ENCODE measurements around the gene ZNF415. TPM values are rescaled to one million over a fixed set of nuclear protein-coding genes. Genes with fewer than 3 reads are reported as not detected.
A peak's percentile ranks its signal among the peaks of the same experiment; 100 is the strongest.

Gene ZNF415
- polyA plus RNA-seq (2013, experiment 1 of 2): 8.1 TPM
- 8.0 TPM for polyA plus RNA-seq (2013, experiment 2 of 2)

DNA sequence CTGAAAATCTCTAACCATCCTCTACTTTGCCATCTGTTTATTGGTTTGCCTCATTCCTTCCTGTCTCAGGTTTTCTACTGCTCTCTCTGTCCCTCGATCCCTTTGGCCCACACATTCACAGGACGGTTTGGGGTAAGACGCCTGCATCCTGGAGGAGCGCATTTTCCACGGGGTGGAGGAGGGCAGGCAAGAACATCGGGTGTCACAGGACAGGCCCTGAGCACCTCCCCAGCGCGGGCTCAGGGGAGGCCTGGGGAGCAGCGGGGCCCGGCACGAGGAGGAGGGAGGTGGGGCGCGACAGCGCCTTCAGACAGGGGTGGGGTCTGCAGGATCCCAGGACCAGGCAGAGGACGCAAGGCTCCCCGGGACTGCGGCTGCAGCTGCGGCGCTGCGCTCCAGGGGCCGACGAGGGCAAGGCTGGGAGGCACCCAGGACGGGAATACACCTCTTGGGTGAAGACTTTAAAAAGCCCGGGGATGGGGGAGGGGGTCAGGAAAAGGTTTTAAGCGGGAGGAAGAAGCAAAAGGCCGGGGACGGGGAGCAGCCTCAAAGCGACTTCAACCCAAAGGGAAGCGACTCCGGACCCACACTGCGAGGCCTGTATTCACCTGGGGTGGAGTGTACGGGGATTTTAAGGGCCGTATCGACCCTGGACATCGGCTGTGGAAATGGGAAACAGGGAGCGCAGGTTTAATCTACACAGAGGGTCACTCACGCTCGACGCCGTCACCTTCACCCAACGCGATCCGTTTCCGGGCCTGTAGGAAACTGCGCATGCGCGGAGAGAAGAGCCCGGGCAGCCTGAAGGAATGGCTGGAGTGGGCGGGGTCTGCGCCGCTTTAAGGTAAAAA is at the start of gene ZNF415:
ZNF415 (minus strand) TSS at position 770 of the 851 bp plus-strand sequence. CDS start 10,234 bp downstream, outside the sequence.
- peak within 1 kb of the TSS; percentile 83 for H3K9ac ChIP-seq (ENCODE audit: low read length)
- DNase-seq: peak; percentile 89
- H2BK15ac ChIP-seq (replicated peaks; ENCODE audit: low read depth): no peak within 1 kb of the TSS
- no peak within 1 kb of the TSS for H2BK5ac ChIP-seq (ENCODE audit: low read length)
- no CpG with 5 or more reads among the region's 51 CpGs for WGBS (ENCODE audit: extremely low coverage, insufficient coverage, low lambda C conversion rate)
- H3K56ac ChIP-seq (ENCODE audit: low read length): peak within 1 kb of the TSS; percentile 91
- peak within 1 kb of the TSS; percentile 84 for H4K8ac ChIP-seq (ENCODE audit: low read depth, low read length)
- H3K27me3 ChIP-seq (ENCODE audit: insufficient read depth, low read length, poor library complexity): no peaks in the 10 kb centered on the region
- peaks cover 4% of the 10 kb centered on the region for H3K4me1 ChIP-seq (ENCODE audit: control insufficient read depth, low read depth, low read length)
- H3K36me3 ChIP-seq (ENCODE audit: control insufficient read depth, insufficient read depth, low read length): no peaks in the 10 kb centered on the region
- H3K4ac ChIP-seq (ENCODE audit: low read depth, low read length): no peak within 1 kb of the TSS
- no peak within 1 kb of the TSS for H3K27ac ChIP-seq (ENCODE audit: low read depth, low read length)
- H3K4me2 ChIP-seq (ENCODE audit: low read length): peak within 1 kb of the TSS; percentile 86
- no peaks in the 10 kb centered on the region for H3K79me1 ChIP-seq (ENCODE audit: low read length)
- H3K23ac ChIP-seq (ENCODE audit: low read length): no peak within 1 kb of the TSS
- no peak within 1 kb of the TSS for H4K5ac ChIP-seq (ENCODE audit: low read length)
- H2BK120ac ChIP-seq (ENCODE audit: low read depth, low read length): no peak within 1 kb of the TSS
- peak within 1 kb of the TSS; percentile 84 for H3K4me3 ChIP-seq (ENCODE audit: low read length)
- peak within 1 kb of the TSS; percentile 77 for H3K18ac ChIP-seq (ENCODE audit: low read length)
- H2AK5ac ChIP-seq (ENCODE audit: low read length): no peak within 1 kb of the TSS
- H3K79me2 ChIP-seq (ENCODE audit: control insufficient read depth, insufficient read depth, low read length): no peaks in the 10 kb centered on the region

DNA sequence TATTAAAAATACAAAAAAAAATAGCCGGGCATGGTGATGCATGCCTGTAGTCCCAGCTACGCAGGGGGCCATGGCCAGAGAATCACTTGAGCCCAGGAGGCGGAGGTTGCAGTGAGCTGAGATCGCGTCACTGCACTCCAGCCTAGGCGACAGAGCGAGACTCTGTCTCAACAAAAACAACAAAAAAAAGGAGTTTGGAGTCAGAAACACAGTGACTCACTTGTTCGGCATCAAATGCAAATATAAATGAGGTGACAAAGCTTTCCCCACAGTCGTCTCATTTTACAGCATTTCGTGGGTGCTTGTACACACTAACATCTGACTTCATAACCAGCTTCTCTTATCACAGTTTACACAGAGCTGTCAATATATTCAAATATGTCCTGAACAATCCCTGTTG is 49.5 kb upstream of the ZNF415 start:
- H3K18ac ChIP-seq (ENCODE audit: low read length): no peak overlapping the region
- no peaks in the 10 kb centered on the region for H3K79me1 ChIP-seq (ENCODE audit: low read length)
- no peak for DNase-seq
- no peak overlapping the region for H4K8ac ChIP-seq (ENCODE audit: low read depth, low read length)
- WGBS (ENCODE audit: extremely low coverage, insufficient coverage, low lambda C conversion rate): no CpG with 5 or more reads among the region's 10 CpGs
- no peaks in the 10 kb centered on the region for H3K79me2 ChIP-seq (ENCODE audit: control insufficient read depth, insufficient read depth, low read length)
- H2BK5ac ChIP-seq (ENCODE audit: low read length): no peak overlapping the region
- H3K4me2 ChIP-seq (ENCODE audit: low read length): no peak overlapping the region
- H3K27ac ChIP-seq (ENCODE audit: low read depth, low read length): no peak overlapping the region
- no peak overlapping the region for H2BK120ac ChIP-seq (ENCODE audit: low read depth, low read length)
- H3K27me3 ChIP-seq (ENCODE audit: insufficient read depth, low read length, poor library complexity): no peaks in the 10 kb centered on the region
- no peak overlapping the region for H4K5ac ChIP-seq (ENCODE audit: low read length)
- H3K4ac ChIP-seq (ENCODE audit: low read depth, low read length): no peak overlapping the region
- no peaks in the 10 kb centered on the region for H3K4me1 ChIP-seq (ENCODE audit: control insufficient read depth, low read depth, low read length)
- no peak overlapping the region for H3K9ac ChIP-seq (ENCODE audit: low read length)
- no peak overlapping the region for H3K4me3 ChIP-seq (ENCODE audit: low read length)
- no peak overlapping the region for H3K56ac ChIP-seq (ENCODE audit: low read length)
- no peak overlapping the region for H2AK5ac ChIP-seq (ENCODE audit: low read length)
- no peak overlapping the region for H3K23ac ChIP-seq (ENCODE audit: low read length)
- no peak overlapping the region for H2BK15ac ChIP-seq (replicated peaks; ENCODE audit: low read depth)
- peaks cover 2% of the 10 kb centered on the region for H3K36me3 ChIP-seq (ENCODE audit: control insufficient read depth, insufficient read depth, low read length)

DNA sequence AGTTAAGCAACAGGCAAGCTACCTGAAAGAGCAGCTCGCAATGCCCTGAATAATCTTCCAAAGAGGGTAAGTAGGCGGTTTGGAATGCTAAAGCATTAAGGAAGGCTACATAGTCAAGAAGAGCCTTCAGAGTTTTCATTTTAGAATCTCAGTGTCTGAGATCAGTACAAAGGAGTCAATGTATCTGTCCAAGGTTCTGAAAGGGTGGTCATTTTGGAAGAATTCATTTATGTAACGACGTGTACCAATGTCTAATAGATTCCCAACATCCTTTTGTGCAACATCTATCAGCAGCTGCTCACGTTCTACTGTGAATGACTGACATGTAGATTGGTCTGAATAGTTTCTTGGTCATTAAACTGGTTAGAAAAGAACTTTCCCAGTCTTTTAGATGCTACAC is 45.3 kb upstream of the ZNF415 start:
- no CpG with 5 or more reads among the region's 5 CpGs for WGBS (ENCODE audit: extremely low coverage, insufficient coverage, low lambda C conversion rate)

DNA sequence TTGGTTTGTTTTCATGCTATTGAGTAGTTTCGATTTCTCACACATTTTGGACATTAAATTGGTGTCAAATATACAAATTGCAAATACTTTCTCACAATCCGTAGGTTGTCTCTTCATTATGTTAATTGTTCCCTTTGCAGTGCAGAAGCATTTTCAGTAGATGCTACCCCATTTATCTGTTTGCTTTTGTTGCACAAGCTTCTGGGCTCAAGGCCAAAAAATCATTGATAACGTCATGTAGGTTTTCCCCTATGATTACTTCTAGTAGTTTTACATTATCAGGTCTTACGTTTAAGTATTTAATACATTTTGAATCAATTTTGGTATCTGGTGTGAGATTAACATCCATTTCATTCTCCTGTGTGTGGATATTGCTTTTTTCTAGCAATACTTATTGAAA is 40.2 kb upstream of the ZNF415 start:
- no peaks in the 10 kb centered on the region for H3K4me1 ChIP-seq (ENCODE audit: control insufficient read depth, low read depth, low read length)
- no peak overlapping the region for H3K4ac ChIP-seq (ENCODE audit: low read depth, low read length)
- H3K79me1 ChIP-seq (ENCODE audit: low read length): no peaks in the 10 kb centered on the region
- no peak overlapping the region for H3K27ac ChIP-seq (ENCODE audit: low read depth, low read length)
- H3K27me3 ChIP-seq (ENCODE audit: insufficient read depth, low read length, poor library complexity): no peaks in the 10 kb centered on the region
- H4K5ac ChIP-seq (ENCODE audit: low read length): no peak overlapping the region
- no peak overlapping the region for H2BK5ac ChIP-seq (ENCODE audit: low read length)
- no peak overlapping the region for H2BK120ac ChIP-seq (ENCODE audit: low read depth, low read length)
- no CpG with 5 or more reads among the region's 4 CpGs for WGBS (ENCODE audit: extremely low coverage, insufficient coverage, low lambda C conversion rate)
- H3K4me2 ChIP-seq (ENCODE audit: low read length): no peak overlapping the region
- DNase-seq: no peak
- H3K56ac ChIP-seq (ENCODE audit: low read length): no peak overlapping the region
- H3K23ac ChIP-seq (ENCODE audit: low read length): no peak overlapping the region
- H3K9ac ChIP-seq (ENCODE audit: low read length): no peak overlapping the region
- no peak overlapping the region for H2BK15ac ChIP-seq (replicated peaks; ENCODE audit: low read depth)
- H3K18ac ChIP-seq (ENCODE audit: low read length): no peak overlapping the region
- no peaks in the 10 kb centered on the region for H3K36me3 ChIP-seq (ENCODE audit: control insufficient read depth, insufficient read depth, low read length)
- no peak overlapping the region for H2AK5ac ChIP-seq (ENCODE audit: low read length)
- no peak overlapping the region for H4K8ac ChIP-seq (ENCODE audit: low read depth, low read length)
- no peak overlapping the region for H3K4me3 ChIP-seq (ENCODE audit: low read length)
- H3K79me2 ChIP-seq (ENCODE audit: control insufficient read depth, insufficient read depth, low read length): no peaks in the 10 kb centered on the region

More for the DNA sequence above, 45.3 kb upstream of the ZNF415 start:
- H3K36me3 ChIP-seq (ENCODE audit: control insufficient read depth, insufficient read depth, low read length): peaks cover 2% of the 10 kb centered on the region
- H2BK5ac ChIP-seq (ENCODE audit: low read length): no peak overlapping the region
- no peak for DNase-seq
- H3K9ac ChIP-seq (ENCODE audit: low read length): no peak overlapping the region
- H3K4me3 ChIP-seq (ENCODE audit: low read length): no peak overlapping the region
- no peak overlapping the region for H3K4ac ChIP-seq (ENCODE audit: low read depth, low read length)
- no peak overlapping the region for H2BK15ac ChIP-seq (replicated peaks; ENCODE audit: low read depth)
- H4K8ac ChIP-seq (ENCODE audit: low read depth, low read length): no peak overlapping the region
- no peak overlapping the region for H3K18ac ChIP-seq (ENCODE audit: low read length)
- H2BK120ac ChIP-seq (ENCODE audit: low read depth, low read length): no peak overlapping the region
- no peak overlapping the region for H2AK5ac ChIP-seq (ENCODE audit: low read length)
- H3K4me2 ChIP-seq (ENCODE audit: low read length): no peak overlapping the region
- H3K23ac ChIP-seq (ENCODE audit: low read length): no peak overlapping the region
- no peak overlapping the region for H3K27ac ChIP-seq (ENCODE audit: low read depth, low read length)
- H3K27me3 ChIP-seq (ENCODE audit: insufficient read depth, low read length, poor library complexity): no peaks in the 10 kb centered on the region
- H3K79me1 ChIP-seq (ENCODE audit: low read length): no peaks in the 10 kb centered on the region
- H3K79me2 ChIP-seq (ENCODE audit: control insufficient read depth, insufficient read depth, low read length): no peaks in the 10 kb centered on the region
- H3K56ac ChIP-seq (ENCODE audit: low read length): no peak overlapping the region
- H4K5ac ChIP-seq (ENCODE audit: low read length): no peak overlapping the region
- H3K4me1 ChIP-seq (ENCODE audit: control insufficient read depth, low read depth, low read length): no peaks in the 10 kb centered on the region

DNA sequence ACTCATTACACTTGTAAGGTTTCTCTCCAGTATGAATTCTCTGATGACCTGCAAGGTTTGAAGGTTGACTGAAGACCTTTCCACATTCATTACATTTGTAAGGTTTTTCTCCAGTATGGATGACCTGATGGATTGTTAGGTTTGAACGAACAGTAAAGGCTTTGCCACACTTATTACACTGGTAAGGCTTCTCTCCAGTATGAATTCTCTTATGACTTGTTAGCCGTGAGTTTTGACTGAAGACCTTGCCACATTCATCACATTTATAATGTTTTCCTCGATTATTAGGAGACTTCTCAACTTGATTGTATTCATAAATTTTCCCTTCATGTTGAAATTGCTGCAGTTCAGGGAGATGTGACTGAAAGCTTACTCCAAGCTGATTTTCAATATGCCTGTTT is 33.0 kb upstream of the ZNF415 start:
- Histone ChIP-seq H3K4me3 (ENCODE audit: low read length) (peak overlapping the region; percentile 12), H4K8ac (ENCODE audit: low read depth, low read length) (no peak overlapping the region)
- WGBS (ENCODE audit: extremely low coverage, insufficient coverage, low lambda C conversion rate): no CpG with 5 or more reads among the region's 3 CpGs

More for the DNA sequence above, 33.0 kb upstream of the ZNF415 start:
- Histone ChIP-seq H3K56ac (ENCODE audit: low read length) (no peak overlapping the region), H3K4me2 (ENCODE audit: low read length) (no peak overlapping the region), H3K18ac (ENCODE audit: low read length) (no peak overlapping the region), H3K4ac (ENCODE audit: low read depth, low read length) (no peak overlapping the region), H3K36me3 (ENCODE audit: control insufficient read depth, insufficient read depth, low read length) (no peaks in the 10 kb centered on the region), H2BK5ac (ENCODE audit: low read length) (no peak overlapping the region), H2BK15ac (replicated peaks; ENCODE audit: low read depth) (no peak overlapping the region), H4K5ac (ENCODE audit: low read length) (no peak overlapping the region), H2BK120ac (ENCODE audit: low read depth, low read length) (no peak overlapping the region), H3K27ac (ENCODE audit: low read depth, low read length) (no peak overlapping the region), H3K23ac (ENCODE audit: low read length) (no peak overlapping the region), H2AK5ac (ENCODE audit: low read length) (no peak overlapping the region), H3K4me1 (ENCODE audit: control insufficient read depth, low read depth, low read length) (no peaks in the 10 kb centered on the region), H3K79me2 (ENCODE audit: control insufficient read depth, insufficient read depth, low read length) (no peaks in the 10 kb centered on the region), H3K9ac (ENCODE audit: low read length) (no peak overlapping the region), H3K79me1 (ENCODE audit: low read length) (no peaks in the 10 kb centered on the region), H3K27me3 (ENCODE audit: insufficient read depth, low read length, poor library complexity) (no peaks in the 10 kb centered on the region)
- DNase-seq: no peak

Measured in mesendoderm (in vitro differentiated cells).